CD4-positive, alpha-beta T cell (primary cell): ENCODE data around the gene PRR18. TPM values are rescaled to one million over a fixed set of nuclear protein-coding genes. Genes with fewer than 3 reads are reported as not detected.

Source experiments
- ATAC-seq: fragments of 200-7000 bp; cut with Tn5 transposase; one replicate; pipeline ENCODE4 v1.10.0; 2022; ENCODE audit warnings: mild to moderate bottlenecking; ENCODE audit not compliant: poor library complexity
- CTCF ChIA-PET: fragments of 350-600 bp; sonication (Branson Sonifier 250); formaldehyde crosslinking; loops from one replicate; lab custom pipeline; 2021; ENCODE audit warnings: antibody characterized with exemption, inconsistent platforms; lab: Charles Lee
- POLR2A ChIA-PET: fragments of 350-600 bp; sonication (Branson Sonifier 250); formaldehyde crosslinking; loops from one replicate; lab custom pipeline; 2021; ENCODE audit warnings: antibody characterized with exemption, inconsistent platforms; lab: Charles Lee
- DNase-seq, 14 experiments: peaks; one replicate each; pipeline ENCODE4 v3.0.0-alpha.2; 2013 to 2020; ENCODE audit warnings: mixed read lengths in 2 of 14
- H3K27ac ChIP-seq, 2 donors: one replicate each; pipeline versions ENCODE4 v1.5.1 to v1.7.0; 2013; ENCODE audit warnings: low read length in 2 of 2, low read depth in 1 of 2, mild to moderate bottlenecking in 1 of 2
- H3K27me3 ChIP-seq, 2 experiments: 1 replicate in 1 of 2; 2 replicates in 1 of 2; pipeline versions ENCODE4 v1.6.1 to v1.7.0; 2013; ENCODE audit warnings: low read length in 2 of 2, control low read depth in 1 of 2, mild to moderate bottlenecking in 1 of 2, moderate library complexity in 1 of 2; ENCODE audit not compliant: insufficient read depth in 2 of 2, control insufficient read depth in 1 of 2
- H3K36me3 ChIP-seq: one replicate; pipeline ENCODE4 v1.6.1; 2013; ENCODE audit warnings: low read length, control low read depth; ENCODE audit not compliant: insufficient read depth
- H3K4me1 ChIP-seq: one replicate; pipeline ENCODE4 v1.6.1; 2013; ENCODE audit warnings: low read length, control low read depth; ENCODE audit not compliant: insufficient read depth
- H3K4me3 ChIP-seq: one replicate; pipeline ENCODE4 v1.5.1; 2013; ENCODE audit warnings: mild to moderate bottlenecking, low read length, moderate library complexity
- H3K9me3 ChIP-seq, 2 experiments: 1 replicate in 1 of 2; 2 replicates in 1 of 2; pipeline versions ENCODE4 v1.6.1 to v1.7.0; 2013; ENCODE audit warnings: low read length in 2 of 2, mild to moderate bottlenecking in 2 of 2, control low read depth in 1 of 2, moderate library complexity in 1 of 2; ENCODE audit not compliant: control insufficient read depth in 1 of 2, insufficient read depth in 1 of 2
- H3K27ac Mint-ChIP-seq: one replicate; pipeline ENCODE4 v1.8.0; 2020; ENCODE audit warnings: mixed read lengths
- H3K27me3 Mint-ChIP-seq: one replicate; pipeline ENCODE4 v1.8.0; 2021; ENCODE audit warnings: mixed read lengths
- H3K36me3 Mint-ChIP-seq: one replicate; pipeline ENCODE4 v1.8.0; 2021; ENCODE audit warnings: low read depth, mixed read lengths
- H3K4me1 Mint-ChIP-seq: one replicate; pipeline ENCODE4 v1.8.0; 2021; ENCODE audit warnings: low read depth, mixed read lengths
- H3K4me3 Mint-ChIP-seq: one replicate; pipeline ENCODE4 v1.8.0; 2020; ENCODE audit warnings: mild to moderate bottlenecking, mixed read lengths
- H3K9me3 Mint-ChIP-seq: one replicate; pipeline ENCODE4 v1.8.0; 2020; ENCODE audit warnings: mixed read lengths
- intact Hi-C, 2 experiments: fragments of 100-400 bp; cut with DNase I in 1 of 2; cut with micrococcal nuclease in 1 of 2; formaldehyde crosslinking; loops; one replicate each; pipeline versions ENCODE4 v1.15.1 to v1.9.0; 2023 to 2025; cut with DNase I, micrococcal nuclease
- total RNA-seq, 174 experiments: library from RNA in 2 of 174; stranded (reverse) in 2 of 174; gene quantifications; one replicate each; pipeline ENCODE4 v1.2.3 and lab custom pipeline; 2021 to 2026
- TF ChIP-seq, protein P1 (sequence below): fragments of 200-600 bp; IDR thresholded peaks from one replicate; pipeline ENCODE4 v1.8.0; 2022; ENCODE audit warnings: antibody characterized with exemption, mild to moderate bottlenecking

PRR18 gene
- total RNA-seq, 2 experiments from 2014 or later, result not detected

GRCh38 chr6:166351715-166352285 lies 43.6 kb upstream of the PRR18 start:
- DNase-seq, result peak in 3 of 14 experiments; percentile 11 to 40 (median 31)
- Histone ChIP-seq H3K9me3 (no peaks in the 10 kb centered on the region), H3K4me1 (no peaks in the 10 kb centered on the region), H3K27ac (no peak overlapping the region), H3K4me3 (no peak overlapping the region), H3K36me3 (no peaks in the 10 kb centered on the region), H3K27me3 (peaks cover 0 to 3% of the 10 kb centered on the region in 2 experiments)
- H3K9me3 Mint-ChIP-seq, result peaks cover 17% of the 10 kb centered on the region
- intact Hi-C loops, result no loop called here
- ChIA-PET POLR2A (no interaction called here), CTCF (no interaction called here)
- peaks cover 10% of the 10 kb centered on the region for H3K27me3 Mint-ChIP-seq
- TF ChIP-seq, protein P1, sequence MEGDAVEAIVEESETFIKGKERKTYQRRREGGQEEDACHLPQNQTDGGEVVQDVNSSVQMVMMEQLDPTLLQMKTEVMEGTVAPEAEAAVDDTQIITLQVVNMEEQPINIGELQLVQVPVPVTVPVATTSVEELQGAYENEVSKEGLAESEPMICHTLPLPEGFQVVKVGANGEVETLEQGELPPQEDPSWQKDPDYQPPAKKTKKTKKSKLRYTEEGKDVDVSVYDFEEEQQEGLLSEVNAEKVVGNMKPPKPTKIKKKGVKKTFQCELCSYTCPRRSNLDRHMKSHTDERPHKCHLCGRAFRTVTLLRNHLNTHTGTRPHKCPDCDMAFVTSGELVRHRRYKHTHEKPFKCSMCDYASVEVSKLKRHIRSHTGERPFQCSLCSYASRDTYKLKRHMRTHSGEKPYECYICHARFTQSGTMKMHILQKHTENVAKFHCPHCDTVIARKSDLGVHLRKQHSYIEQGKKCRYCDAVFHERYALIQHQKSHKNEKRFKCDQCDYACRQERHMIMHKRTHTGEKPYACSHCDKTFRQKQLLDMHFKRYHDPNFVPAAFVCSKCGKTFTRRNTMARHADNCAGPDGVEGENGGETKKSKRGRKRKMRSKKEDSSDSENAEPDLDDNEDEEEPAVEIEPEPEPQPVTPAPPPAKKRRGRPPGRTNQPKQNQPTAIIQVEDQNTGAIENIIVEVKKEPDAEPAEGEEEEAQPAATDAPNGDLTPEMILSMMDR, result no peak
- H3K4me1 Mint-ChIP-seq, result no peaks in the 10 kb centered on the region
- H3K36me3 Mint-ChIP-seq, result no peaks in the 10 kb centered on the region
- H3K4me3 Mint-ChIP-seq, result no peak overlapping the region
- H3K27ac Mint-ChIP-seq, result no peak overlapping the region
- ATAC-seq, result no peak

GRCh38 chr6:166348305-166348949 lies 40.2 kb upstream of the PRR18 start:
- Mint-ChIP-seq H3K27ac (no peak overlapping the region), H3K27me3 (no peaks in the 10 kb centered on the region), H3K4me1 (no peaks in the 10 kb centered on the region), H3K9me3 (peaks cover 17% of the 10 kb centered on the region), H3K36me3 (no peaks in the 10 kb centered on the region), H3K4me3 (no peak overlapping the region)
- Histone ChIP-seq H3K9me3 (no peaks in the 10 kb centered on the region), H3K27ac (no peak overlapping the region), H3K4me1 (no peaks in the 10 kb centered on the region), H3K27me3 (no peaks in the 10 kb centered on the region), H3K4me3 (no peak overlapping the region), H3K36me3 (no peaks in the 10 kb centered on the region)
- DNase-seq, result no peak
- no peak for ATAC-seq
- intact Hi-C loops, result no loop called here
- ChIA-PET CTCF (no interaction called here), POLR2A (no interaction called here)
- TF ChIP-seq, protein P1, result no peak

DNA sequence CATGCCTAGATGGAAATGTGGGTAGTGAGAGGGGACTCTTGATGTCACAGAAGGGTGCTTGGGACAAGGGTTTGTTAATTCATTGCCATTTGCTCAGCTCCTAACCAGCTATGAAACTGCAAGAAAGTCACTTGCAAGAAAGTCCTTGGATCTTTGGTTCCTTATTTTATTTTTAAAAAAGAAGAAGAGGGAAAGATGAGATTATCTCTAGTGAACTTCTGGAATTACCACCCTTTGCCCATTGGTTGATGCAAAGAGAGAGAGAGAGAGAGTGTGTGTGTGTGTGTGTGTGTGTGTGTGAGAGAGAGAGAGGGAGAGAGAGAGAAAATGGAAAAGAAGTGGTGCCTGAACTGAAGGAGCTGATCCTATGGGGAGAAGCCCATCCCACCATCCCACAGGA lies 38.8 kb upstream of the PRR18 start:
- intact Hi-C loops, result no loop called here
- CTCF ChIA-PET, result interaction anchor here (0.9 kb wide), 1 partner anchor 35 kb away, joined by 3 read pairs; no protein-coding TSS in a partner anchor
- Mint-ChIP-seq H3K27me3 (no peaks in the 10 kb centered on the region), H3K4me3 (no peak overlapping the region), H3K36me3 (peaks cover 2% of the 10 kb centered on the region), H3K9me3 (peaks cover 17% of the 10 kb centered on the region), H3K4me1 (peaks cover under 1% of the 10 kb centered on the region), H3K27ac (no peak overlapping the region)
- TF ChIP-seq, protein P1, result no peak
- Histone ChIP-seq H3K27me3 (no peaks in the 10 kb centered on the region), H3K4me1 (peaks cover 8% of the 10 kb centered on the region), H3K4me3 (no peak overlapping the region), H3K27ac (no peak overlapping the region), H3K36me3 (no peaks in the 10 kb centered on the region), H3K9me3 (no peaks in the 10 kb centered on the region)
- ATAC-seq, result no peak
- POLR2A ChIA-PET, result no interaction called here
- no peak for DNase-seq
